HG03045 (cell line): ENCODE measurements around the gene CPNE1.

Experiments used
- ATAC-seq: cut with Tn5 transposase; IDR thresholded peaks from one replicate; pipeline ENCODE4 v1.9.1; 2021; ENCODE audit warnings: mild to moderate bottlenecking, moderate library complexity; ENCODE audit not compliant: unreplicated experiment

Gene CPNE1

DNA sequence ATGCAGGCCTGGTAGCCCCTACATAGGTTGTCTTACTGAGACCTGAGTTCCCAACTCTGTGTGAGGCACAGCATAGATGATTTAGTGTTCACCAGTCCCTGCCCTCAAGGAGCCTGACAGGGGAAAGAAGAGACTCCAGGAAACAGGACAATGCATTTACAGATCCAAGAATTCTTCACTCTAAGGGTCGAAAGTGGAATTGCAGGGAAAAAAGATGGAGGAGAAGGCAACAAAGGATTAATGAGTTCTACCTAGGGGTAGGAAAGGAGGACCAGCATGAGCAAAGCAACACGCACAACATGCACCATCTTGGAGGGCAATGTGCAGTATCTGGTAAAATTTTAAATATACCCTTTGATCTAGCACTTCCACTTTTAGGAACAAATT, 43.1 kb downstream of the CPNE1 start:
- no peak for ATAC-seq

GRCh38 chr20:35620818-35621559, 43.7 kb downstream of the CPNE1 start:
- no peak for ATAC-seq

DNA sequence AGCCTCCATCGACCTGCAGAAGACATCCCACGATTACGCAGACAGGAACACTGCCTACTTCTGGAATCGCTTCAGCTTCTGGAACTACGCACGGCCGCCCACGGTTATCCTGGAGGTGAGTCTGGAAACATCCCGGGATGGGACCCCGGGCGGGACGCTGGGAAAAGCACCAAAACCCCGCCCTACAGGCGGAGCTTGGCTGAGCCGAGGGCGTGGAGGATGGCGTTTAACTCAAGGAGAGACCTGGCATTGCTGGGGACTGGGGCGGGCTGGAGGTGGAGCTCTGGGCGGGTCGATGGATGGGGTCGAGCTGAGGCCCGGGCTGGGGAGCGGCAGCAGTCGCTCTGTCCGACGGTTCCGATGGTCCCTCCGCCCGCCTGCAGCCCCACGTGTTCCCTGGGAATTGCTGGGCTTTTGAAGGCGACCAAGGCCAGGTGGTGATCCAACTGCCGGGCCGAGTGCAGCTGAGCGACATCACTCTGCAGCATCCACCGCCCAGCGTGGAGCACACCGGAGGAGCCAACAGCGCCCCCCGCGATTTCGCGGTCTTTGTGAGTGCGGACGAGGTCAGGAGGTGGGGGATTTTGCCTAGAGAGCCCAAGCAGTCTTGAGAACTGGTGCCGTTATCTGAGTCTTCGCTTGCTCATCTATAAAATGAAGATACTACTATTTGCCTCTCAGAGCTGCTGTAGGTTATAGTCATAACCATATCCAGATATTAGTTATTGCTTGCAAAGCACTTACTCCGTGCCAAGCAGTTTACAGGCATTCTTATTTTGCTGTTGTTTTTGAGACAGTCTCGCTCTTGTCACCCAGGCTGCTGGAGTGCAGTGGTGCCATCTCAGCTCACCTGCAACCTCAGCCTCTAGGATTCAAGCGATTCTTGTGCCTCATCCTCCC, 45.3 kb downstream of the CPNE1 start:
- ATAC-seq, result peak; percentile 30

- ATAC-seq, result no peak
Observed at GRCh38 chr20:35618263-35619131, 46.2 kb downstream of the CPNE1 start.

DNA sequence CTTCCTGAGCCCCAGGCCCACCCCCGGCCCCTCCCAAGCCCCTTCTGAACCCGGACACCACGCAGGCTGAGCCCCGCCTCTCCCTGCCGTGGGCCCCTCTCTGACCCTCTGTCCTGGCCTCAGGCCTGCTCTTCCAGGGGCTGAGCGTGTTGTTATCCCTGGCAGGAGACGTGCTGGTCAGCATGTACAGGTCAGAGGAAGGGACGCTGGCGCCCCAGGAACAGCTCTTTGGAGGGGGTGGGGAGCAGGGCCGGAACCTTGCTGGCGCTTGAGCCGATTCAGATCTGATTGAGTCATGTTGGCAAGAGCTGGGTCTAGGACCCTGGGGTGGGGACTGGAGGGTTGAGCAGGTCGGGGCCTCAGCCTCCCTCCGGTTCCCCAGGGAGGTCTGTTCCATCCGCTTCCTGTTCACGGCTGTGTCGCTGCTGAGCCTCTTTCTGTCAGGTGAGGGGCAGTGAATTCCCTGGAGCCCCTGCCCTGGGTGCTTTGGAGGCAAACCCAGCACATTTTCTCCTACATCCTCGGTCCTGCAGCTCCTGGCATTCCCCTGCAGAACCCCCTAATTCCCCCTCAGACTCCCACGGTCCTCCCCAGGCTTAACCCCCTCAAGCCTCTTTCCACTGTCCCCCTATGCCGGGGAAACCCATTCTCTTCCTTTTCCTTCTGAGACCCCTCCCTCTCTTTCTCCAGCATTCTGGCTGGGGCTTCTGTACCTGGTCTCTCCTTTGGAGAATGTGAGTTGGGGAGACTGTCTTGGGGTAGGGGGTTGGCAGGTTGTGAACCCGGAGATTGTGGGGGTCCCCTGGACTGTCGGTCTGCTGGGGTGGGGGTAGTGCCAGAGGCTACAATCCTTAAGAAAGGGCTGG, 47.1 kb downstream of the CPNE1 start:
- ATAC-seq, result no peak

DNA sequence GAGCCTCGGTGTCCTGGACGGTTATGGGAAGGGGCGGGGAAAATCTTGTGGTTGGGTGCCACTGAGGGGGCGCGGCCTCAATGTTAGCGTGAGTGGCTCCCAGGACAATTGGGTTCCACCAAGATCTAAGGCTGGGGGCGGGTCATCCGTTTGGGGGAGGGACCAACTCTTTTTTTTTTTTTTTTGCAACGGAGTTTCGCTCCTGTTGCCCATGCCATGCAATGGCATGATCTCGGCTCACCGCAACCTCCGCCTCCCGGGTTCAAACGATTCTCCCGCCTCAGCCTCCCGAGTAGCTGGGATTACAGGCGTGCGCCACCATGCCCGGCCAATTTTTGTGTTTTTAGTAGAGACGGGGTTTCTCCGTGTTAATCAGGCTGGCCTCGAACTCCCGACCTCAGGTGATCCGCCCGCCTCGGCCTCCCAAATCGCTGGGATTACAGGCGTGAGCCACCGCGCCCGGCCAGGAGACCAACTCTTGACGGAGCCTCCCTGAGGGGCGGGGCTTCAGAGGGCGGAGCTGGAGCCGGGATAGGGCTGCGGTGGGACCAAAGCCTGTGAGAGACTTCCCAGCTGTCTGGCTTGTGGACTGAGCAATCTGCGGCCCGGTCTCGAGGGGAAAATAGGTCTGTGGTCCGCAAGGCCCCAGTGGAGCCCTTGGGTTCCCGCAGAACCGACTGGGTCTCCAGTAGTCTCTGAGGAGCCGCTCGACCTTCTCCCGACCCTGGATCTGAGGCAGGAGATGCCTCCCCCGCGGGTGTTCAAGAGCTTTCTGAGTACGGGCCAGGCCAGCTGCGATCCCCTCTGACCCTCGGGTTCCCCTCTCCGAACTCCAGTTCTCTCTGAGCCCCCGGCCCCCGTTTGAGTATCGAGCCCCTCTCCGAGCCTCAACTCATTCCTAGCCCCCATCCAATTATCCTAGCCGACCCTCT, 48.0 kb downstream of the CPNE1 start:
- ATAC-seq, result peak; percentile 23

- ATAC-seq, result peak; percentile 75
Observed at GRCh38 chr20:35615667-35616464, 48.8 kb downstream of the CPNE1 start, which contains the start of gene SPAG4. TSS of gene SPAG4 (plus strand) at chr20:35615829. CDS start at chr20:35616004, 175 bp downstream.

GRCh38 chr20:35611482-35611881, 53.2 kb downstream of the CPNE1 start:
- no peak for ATAC-seq

DNA sequence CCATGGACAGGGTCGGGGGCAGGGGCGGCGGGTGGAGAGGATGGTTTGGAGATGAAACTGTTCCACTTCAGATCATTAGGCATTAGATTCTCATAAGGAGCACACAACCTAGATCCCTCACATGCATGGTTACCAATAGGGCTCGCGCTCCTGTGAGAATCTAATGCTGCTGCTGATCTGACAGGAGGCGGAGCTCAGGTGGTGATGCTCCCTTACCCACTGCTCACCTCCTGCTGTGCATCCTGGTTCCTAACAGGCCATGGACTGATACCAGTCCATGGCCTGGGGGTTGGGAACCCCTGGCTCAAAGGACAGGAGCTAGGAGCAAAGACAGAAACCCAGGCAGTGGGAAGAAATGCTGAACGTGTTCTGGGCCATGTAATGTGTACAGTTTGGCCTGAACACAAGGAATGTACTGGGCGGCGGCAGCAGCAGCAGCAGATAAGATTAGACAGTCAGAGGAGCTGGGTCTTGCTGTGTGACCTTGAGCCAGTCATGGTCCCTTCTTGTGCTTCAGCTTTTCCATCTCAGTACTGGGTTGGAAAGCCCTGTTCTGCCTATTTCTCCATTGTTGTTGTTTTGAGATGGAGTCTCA, 53.8 kb downstream of the CPNE1 start:
- no peak for ATAC-seq

DNA sequence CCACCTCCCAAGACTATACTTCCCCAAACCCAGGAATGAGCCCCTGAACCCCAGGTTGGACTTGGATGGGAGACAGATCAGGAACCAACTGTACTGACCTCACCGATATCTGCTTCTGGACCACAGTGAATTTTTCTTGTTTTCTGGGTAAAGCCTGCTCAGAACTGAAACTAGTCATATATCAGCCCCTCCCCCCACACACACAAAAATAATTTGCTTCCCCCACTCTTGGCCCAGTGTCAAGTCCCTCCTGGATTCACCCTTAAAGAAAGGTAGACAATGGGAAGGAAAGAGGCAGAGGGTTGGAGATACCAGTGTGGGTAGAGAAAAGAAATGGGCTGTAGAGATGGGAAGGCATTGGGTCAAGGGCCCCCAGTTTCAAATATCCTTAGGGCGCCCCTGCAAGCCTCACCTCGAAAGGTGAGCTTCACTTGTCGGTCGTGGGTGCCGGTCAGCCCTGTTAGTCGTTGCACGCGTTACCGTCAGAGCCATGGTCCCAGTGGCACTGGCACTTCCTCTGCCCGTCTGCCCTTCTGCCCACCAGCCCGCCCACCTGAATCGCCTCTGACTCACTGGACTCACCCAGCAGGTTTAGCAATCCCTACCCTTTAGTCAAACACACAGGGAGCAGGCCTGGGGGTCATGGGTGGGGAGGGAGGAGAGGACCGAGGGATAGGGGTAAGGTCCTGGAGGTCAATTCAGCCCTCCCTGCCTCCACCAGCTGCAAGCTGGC, 57.5 kb downstream of the CPNE1 start:
- no peak for ATAC-seq

DNA sequence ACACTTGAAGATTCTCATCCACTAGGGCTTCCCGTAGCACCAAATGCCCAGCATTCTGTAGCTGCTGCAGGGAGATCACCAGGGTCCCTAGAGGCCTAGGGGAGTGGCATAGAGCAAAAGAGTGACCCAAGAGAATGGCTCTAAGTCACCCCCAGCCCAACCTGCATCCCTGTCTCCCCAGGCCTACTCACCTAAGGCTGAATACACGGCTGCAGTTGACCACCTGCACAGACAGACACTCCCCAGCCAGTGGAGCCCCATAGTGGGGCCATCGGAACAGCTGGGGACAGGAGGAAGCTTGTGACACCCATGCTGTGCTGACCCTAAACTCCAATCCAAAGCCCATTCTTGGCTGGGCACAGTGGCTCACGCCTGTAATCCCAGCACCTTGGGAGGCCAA, 58.6 kb downstream of the CPNE1 start:
- ATAC-seq, result no peak

GRCh38 chr20:35604449-35604747, 60.3 kb downstream of the CPNE1 start:
- no peak for ATAC-seq

- no peak for ATAC-seq
Observed at GRCh38 chr20:35603695-35604448, 60.8 kb downstream of the CPNE1 start.

- no peak for ATAC-seq
Observed at GRCh38 chr20:35602851-35603495, 61.7 kb downstream of the CPNE1 start.

- no peak for ATAC-seq
Observed at GRCh38 chr20:35601990-35602389, 62.7 kb downstream of the CPNE1 start.
